Gastrocnemius medialis (tissue), 4 donors: ENCODE measurements around the gene ZFP36L1. TPM values are rescaled to one million over a fixed set of nuclear protein-coding genes. Genes with fewer than 3 reads are reported as not detected.
A peak's percentile ranks its signal among the peaks of the same experiment; 100 is the strongest.

ENCODE experiments used
- ATAC-seq, 2 donors: fragments of 150-250 bp; one replicate each; pipeline ENCODE4 v1.9.1; 2016
- DNase-seq, 2 donors: peaks; one replicate each; pipeline ENCODE4 v3.0.0-alpha.2; 2019
- H3K27ac ChIP-seq, 4 donors: fragments of 200-600 bp; sonication (generic); 1 replicate in 1 of 4; 2 replicates in 3 of 4; pipeline ENCODE4 v1.5.1; 2016 to 2018; ENCODE audit warnings: mild to moderate bottlenecking in 2 of 4, moderate library complexity in 1 of 4
- H3K27me3 ChIP-seq, 3 donors: fragments of 200-600 bp; sonication (generic) in 2 of 3; 1 replicate in 1 of 3; 2 replicates in 2 of 3; pipeline versions ENCODE4 v1.5.1 to v1.6.0; 2016 to 2019; ENCODE audit warnings: mild to moderate bottlenecking in 1 of 3, moderate library complexity in 1 of 3
- H3K36me3 ChIP-seq, 2 donors: fragments of 200-600 bp; sonication (generic) in 1 of 2; one replicate each; pipeline ENCODE4 v1.5.1; 2017 to 2018
- H3K4me1 ChIP-seq, 2 donors: fragments of 200-600 bp; sonication (generic) in 1 of 2; one replicate each; pipeline ENCODE4 v1.5.1; 2016 to 2017; ENCODE audit warnings: mild to moderate bottlenecking in 2 of 2
- H3K4me3 ChIP-seq, 4 donors: fragments of 200-600 bp; sonication (generic) in 3 of 4; 1 replicate in 1 of 4; 2 replicates in 3 of 4; pipeline ENCODE4 v1.5.1; 2016 to 2019; ENCODE audit warnings: mild to moderate bottlenecking in 2 of 4
- H3K9me3 ChIP-seq, 3 donors: fragments of 200-600 bp; sonication (generic) in 2 of 3; 1 replicate in 1 of 3; 2 replicates in 2 of 3; pipeline ENCODE4 v1.5.1; 2016 to 2019
- CTCF ChIP-seq, 5 experiments: fragments of 450-650 bp in 3 of 5; fragments of 200-600 bp in 2 of 5; sonication (generic) in 2 of 5; IDR thresholded peaks in 4 of 5; conservative IDR thresholded peaks in 1 of 5; 1 replicate in 4 of 5; 2 replicates in 1 of 5; pipeline ENCODE4 v1.5.1; 2016 to 2019; ENCODE audit warnings: antibody characterized with exemption in 5 of 5, mild to moderate bottlenecking in 3 of 5, moderate library complexity in 3 of 5
- POLR2A ChIP-seq, 2 donors: fragments of 450-650 bp; IDR thresholded peaks; one replicate each; pipeline ENCODE4 v1.6.1; 2017; ENCODE audit warnings: antibody characterized with exemption in 2 of 2, mild to moderate bottlenecking in 2 of 2, moderate library complexity in 2 of 2
- in situ Hi-C, 4 donors: fragments of 200-750 bp; cut with MboI; loops; one replicate each; pipeline versions ENCODE4 v1.15.0 to v1.8.0; 2017; ENCODE audit warnings: low sequenced_read_pairs in 4 of 4
- intact Hi-C: fragments of 100-400 bp; cut with DNase I; formaldehyde crosslinking; loops from one replicate; pipeline ENCODE4 v1.15.1; 2023; ENCODE audit warnings: low total_unique reads
- total RNA-seq, 4 donors: library from RNA; depleted of rRNA; stranded (reverse); fragments of >200 nt; gene quantifications; one replicate each; pipeline versions ENCODE4 v1.1.0 to v1.2.3, GENCODE V29; 2016

Gene ZFP36L1
- total RNA-seq, 4 donors from 2014 or later, result 60.2 to 196 (median 125) TPM

GRCh38 chr14:68788996-68789820, 3.7 kb downstream of the ZFP36L1 start:
- TF ChIP-seq POLR2A (IDR thresholded peaks at IDR 0.05), result peak in 1 of 2 donors; percentile 23
- peak; percentile 54 to 75 (median 69) for TF ChIP-seq CTCF (IDR thresholded peaks at IDR 0.05 in 4 of 5, conservative IDR thresholded peaks at IDR 0.05 in 1 of 5)
- in situ Hi-C loops, result loop anchor here in 1 of 4 donors (25.0 kb wide), 1 partner anchor 252 kb away; no protein-coding TSS in a partner anchor
- H3K4me3 ChIP-seq, result peak overlapping the region; percentile 72 to 90 (median 82)
- no peaks in the 10 kb centered on the region for H3K27me3 ChIP-seq
- peak overlapping the region; percentile 97 to 100 (median 98) for H3K27ac ChIP-seq
- peak; percentile 73 to 88 for DNase-seq
- intact Hi-C loops, result loop anchor here (1.0 to 2.0 kb wide), 2 partner anchors 166 to 540 kb away; no protein-coding TSS in a partner anchor
- ATAC-seq, result peak in 1 of 2 donors; percentile 32
- H3K9me3 ChIP-seq, result no peaks in the 10 kb centered on the region
- H3K36me3 ChIP-seq, result peaks cover 3 to 52% of the 10 kb centered on the region in 2 donors
- peaks cover 13 to 25% of the 10 kb centered on the region in 2 donors for H3K4me1 ChIP-seq

GRCh38 chr14:68788275-68788995, 4.4 kb downstream of the ZFP36L1 start:
- no peak for TF ChIP-seq POLR2A (IDR thresholded peaks at IDR 0.05)
- TF ChIP-seq CTCF (IDR thresholded peaks at IDR 0.05 in 4 of 5, conservative IDR thresholded peaks at IDR 0.05 in 1 of 5), result no peak
- DNase-seq, result no peak
- intact Hi-C loops, result loop anchor here (2.0 kb wide), 1 partner anchor 166 kb away; no protein-coding TSS in a partner anchor
- Histone ChIP-seq H3K27me3 (no peaks in the 10 kb centered on the region), H3K4me1 (peaks cover 9 to 25% of the 10 kb centered on the region in 2 donors), H3K4me3 (peak overlapping the region; percentile 72 to 90 (median 82)), H3K27ac (peak overlapping the region; percentile 97 to 100 (median 98)), H3K36me3 (peaks cover 3 to 52% of the 10 kb centered on the region in 2 donors), H3K9me3 (no peaks in the 10 kb centered on the region)
- in situ Hi-C loops, result loop anchor here in 1 of 4 donors (25.0 kb wide), 1 partner anchor 251 kb away; no protein-coding TSS in a partner anchor
- ATAC-seq, result no peak

- intact Hi-C loops (no loop called here), in situ Hi-C loops (loop anchor here in 1 of 4 donors (25.0 kb wide), 1 partner anchor 250 kb away; no protein-coding TSS in a partner anchor)
- H3K4me3 ChIP-seq, result peak overlapping the region in 1 of 4 donors; percentile 14
- ATAC-seq (no peak), DNase-seq (no peak)
- peaks cover 3 to 52% of the 10 kb centered on the region in 2 donors for H3K36me3 ChIP-seq
- peak overlapping the region; percentile 97 to 100 (median 98) for H3K27ac ChIP-seq
- no peak for TF ChIP-seq POLR2A (IDR thresholded peaks at IDR 0.05)
- no peak for TF ChIP-seq CTCF (IDR thresholded peaks at IDR 0.05 in 4 of 5, conservative IDR thresholded peaks at IDR 0.05 in 1 of 5)
- no peaks in the 10 kb centered on the region for H3K27me3 ChIP-seq
- peaks cover 9 to 25% of the 10 kb centered on the region in 2 donors for H3K4me1 ChIP-seq
- no peaks in the 10 kb centered on the region for H3K9me3 ChIP-seq
Measured at GRCh38 chr14:68787092-68787992, 5.5 kb downstream of the ZFP36L1 start.
